ENCODE measurements around the gene SLC22A1.
A peak's percentile ranks its signal among the peaks of the same experiment; 100 is the strongest.
"Not testable (repeated sequence)": the region's sequence is repeated elsewhere in the genome, so short reads cannot be mapped to it uniquely, and the experiment has no call there.

The SLC22A1 gene

DNA sequence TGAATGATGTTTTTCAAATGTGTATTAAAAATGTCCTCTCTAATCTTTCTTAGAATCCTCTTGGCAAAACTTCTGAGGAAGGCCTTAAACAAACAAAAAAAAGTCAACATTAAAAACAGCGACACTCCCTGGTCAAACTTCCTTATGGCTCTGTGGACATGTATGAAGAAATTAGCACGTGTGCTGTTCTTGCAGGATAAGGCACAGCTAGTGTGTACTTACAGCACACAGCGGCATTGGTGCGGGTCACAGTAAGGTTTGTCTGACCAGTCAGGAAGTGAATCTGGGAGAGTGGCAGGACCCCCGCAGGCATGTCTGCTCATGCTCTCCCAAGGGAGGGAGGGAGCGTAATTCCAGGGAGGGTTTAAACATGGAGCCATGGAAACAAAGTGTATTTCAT, 38.8 kb downstream of the SLC22A1 start:
- in situ Hi-C loops (cut with HindIII; ENCODE audit: low sequenced_read_pairs): no loop called here
- H3K4me3 ChIP-seq (ENCODE audit: low read depth, low read length): no peak overlapping the region
- peak; percentile 1 for DNase-seq (ENCODE audit: low read depth)
- TF ChIP-seq, protein P1, sequence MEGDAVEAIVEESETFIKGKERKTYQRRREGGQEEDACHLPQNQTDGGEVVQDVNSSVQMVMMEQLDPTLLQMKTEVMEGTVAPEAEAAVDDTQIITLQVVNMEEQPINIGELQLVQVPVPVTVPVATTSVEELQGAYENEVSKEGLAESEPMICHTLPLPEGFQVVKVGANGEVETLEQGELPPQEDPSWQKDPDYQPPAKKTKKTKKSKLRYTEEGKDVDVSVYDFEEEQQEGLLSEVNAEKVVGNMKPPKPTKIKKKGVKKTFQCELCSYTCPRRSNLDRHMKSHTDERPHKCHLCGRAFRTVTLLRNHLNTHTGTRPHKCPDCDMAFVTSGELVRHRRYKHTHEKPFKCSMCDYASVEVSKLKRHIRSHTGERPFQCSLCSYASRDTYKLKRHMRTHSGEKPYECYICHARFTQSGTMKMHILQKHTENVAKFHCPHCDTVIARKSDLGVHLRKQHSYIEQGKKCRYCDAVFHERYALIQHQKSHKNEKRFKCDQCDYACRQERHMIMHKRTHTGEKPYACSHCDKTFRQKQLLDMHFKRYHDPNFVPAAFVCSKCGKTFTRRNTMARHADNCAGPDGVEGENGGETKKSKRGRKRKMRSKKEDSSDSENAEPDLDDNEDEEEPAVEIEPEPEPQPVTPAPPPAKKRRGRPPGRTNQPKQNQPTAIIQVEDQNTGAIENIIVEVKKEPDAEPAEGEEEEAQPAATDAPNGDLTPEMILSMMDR (IDR thresholded peaks at IDR 0.05; ENCODE audit: low read depth, low read length, missing control alignments): peak; percentile 17

DNA sequence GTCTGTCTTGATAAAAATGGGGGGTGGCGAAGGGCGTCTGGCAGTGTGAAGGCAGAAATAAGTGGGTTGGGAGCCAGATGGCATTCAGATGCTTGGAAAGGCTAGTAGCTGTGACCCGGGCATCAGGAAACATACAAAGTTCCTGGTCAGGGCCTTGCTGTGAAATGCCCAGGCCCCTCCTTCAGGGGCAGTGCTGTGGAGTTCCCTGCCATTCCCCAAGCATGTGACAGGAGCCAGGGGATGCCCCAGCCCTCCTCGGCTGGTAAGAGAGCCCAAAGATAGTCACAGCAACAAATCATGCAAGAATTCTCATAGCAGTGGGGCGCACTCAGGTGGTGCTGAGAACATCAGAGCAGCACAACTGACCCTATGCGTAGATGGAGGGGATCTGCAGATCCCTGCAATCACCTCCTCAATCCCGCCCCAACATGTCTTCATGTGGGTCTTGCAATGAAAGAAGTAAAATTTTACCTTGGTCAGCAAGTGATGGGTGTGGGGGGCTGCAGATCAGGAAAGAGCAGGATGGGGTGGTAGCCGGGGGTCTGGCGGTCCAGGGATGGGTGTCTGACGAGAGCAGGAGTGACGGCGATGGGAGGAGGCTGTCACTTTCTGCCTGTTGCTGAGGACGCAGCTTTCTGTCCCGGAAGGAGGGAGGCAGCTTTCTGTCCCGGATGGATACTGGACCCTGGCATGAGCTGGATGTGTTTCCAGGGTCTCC, 39.5 kb downstream of the SLC22A1 start:
- in situ Hi-C loops (cut with HindIII; ENCODE audit: low sequenced_read_pairs): no loop called here
- TF ChIP-seq, protein P1 (IDR thresholded peaks at IDR 0.05; ENCODE audit: low read depth, low read length, missing control alignments): no peak
- H3K4me3 ChIP-seq (ENCODE audit: low read depth, low read length): no peak overlapping the region
- no peak for DNase-seq (ENCODE audit: low read depth)

DNA sequence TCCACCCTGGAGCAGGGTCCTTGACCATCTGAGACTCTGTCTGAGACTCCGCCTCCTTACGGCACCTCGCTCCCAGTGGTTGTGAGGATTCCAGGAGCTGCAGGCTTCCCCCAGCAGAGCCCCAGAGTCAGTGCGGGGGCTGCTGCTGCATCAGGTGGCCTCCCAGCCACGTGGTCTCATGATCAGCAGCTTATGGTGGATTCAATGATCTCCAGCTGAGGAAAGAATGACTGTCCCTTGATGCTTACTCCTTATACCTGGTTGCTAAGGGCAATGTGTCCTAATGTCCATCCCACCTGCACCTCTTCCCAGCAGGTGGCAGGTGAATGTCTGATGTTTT, 40.0 kb downstream of the SLC22A1 start:
- in situ Hi-C loops (cut with HindIII; ENCODE audit: low sequenced_read_pairs): no loop called here
- TF ChIP-seq, protein P1 (IDR thresholded peaks at IDR 0.05; ENCODE audit: low read depth, low read length, missing control alignments): no peak
- no peak overlapping the region for H3K4me3 ChIP-seq (ENCODE audit: low read depth, low read length)
- no peak for DNase-seq (ENCODE audit: low read depth)

DNA sequence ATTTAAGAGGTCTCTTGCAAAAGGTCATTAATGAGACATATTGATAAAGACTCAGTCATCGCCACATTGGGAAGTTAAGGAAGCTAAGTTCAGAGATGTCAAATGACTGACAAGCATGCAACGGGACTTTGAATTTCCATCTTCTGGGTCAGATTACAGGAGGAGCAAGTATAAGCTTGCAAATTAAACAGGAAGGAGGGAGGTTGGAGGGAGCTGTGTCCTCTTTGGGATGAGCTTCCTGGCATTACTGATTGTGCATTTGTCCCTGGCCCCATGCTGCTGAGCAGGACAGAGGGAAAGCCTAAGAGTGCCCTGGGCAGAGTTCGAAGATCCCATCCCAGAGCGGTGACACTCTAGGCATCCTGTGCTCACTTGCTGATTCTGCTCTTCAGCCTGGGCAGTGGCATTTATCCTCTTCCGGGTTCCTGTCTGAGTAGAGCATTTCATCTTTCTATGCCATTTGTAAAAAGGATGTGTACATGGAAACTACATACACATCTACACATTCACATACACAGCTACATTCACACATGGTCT, 40.5 kb downstream of the SLC22A1 start:
- TF ChIP-seq, protein P1 (IDR thresholded peaks at IDR 0.05; ENCODE audit: low read depth, low read length, missing control alignments): no peak
- in situ Hi-C loops (cut with HindIII; ENCODE audit: low sequenced_read_pairs): no loop called here
- no peak overlapping the region for H3K4me3 ChIP-seq (ENCODE audit: low read depth, low read length)
- DNase-seq (ENCODE audit: low read depth): no peak

DNA sequence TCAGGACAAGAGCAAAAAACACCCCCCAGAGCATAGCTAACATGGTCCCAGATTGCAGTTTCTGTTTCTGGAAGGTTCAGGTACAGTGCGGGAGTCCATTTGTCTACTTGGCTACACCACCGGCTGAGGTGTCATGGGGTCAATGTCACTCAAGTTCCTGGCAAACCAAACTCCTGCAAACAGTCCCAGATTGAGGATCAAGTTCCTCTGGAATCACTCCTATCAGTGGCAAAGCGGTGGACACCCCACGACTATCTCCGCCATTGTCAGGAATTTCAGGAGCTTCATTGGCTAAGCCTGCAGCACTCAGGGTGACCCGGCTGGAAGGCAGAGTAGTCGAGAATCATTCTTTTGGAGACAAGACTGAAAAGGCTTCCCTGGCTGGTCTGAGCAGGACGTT, 41.8 kb downstream of the SLC22A1 start:
- in situ Hi-C loops (cut with HindIII; ENCODE audit: low sequenced_read_pairs): no loop called here
- no peak for DNase-seq (ENCODE audit: low read depth)
- H3K4me3 ChIP-seq (ENCODE audit: low read depth, low read length): no peak overlapping the region
- TF ChIP-seq, protein P1 (IDR thresholded peaks at IDR 0.05; ENCODE audit: low read depth, low read length, missing control alignments): no peak

DNA sequence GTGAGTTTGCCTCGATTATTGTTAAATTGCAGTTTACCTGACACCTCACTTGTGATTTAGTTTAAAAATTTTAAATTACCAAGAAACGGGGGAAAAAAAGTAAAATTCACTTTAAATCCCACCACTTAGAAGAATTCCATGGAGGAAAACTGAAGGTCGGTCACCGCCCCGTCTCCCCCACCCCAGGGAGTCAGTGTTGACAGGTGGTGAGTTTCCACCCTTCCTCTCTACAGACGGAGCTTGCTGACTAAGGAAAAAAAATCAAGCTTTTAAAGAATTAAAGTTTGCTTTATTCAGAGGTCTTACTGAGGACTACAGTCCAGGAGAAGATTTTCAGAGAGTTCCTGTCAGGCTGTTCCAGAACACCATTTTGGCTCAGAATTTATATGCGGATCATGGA, 42.3 kb downstream of the SLC22A1 start:
- no peak overlapping the region for H3K4me3 ChIP-seq (ENCODE audit: low read depth, low read length)
- DNase-seq (ENCODE audit: low read depth): no peak
- in situ Hi-C loops (cut with HindIII; ENCODE audit: low sequenced_read_pairs): no loop called here
- TF ChIP-seq, protein P1 (IDR thresholded peaks at IDR 0.05; ENCODE audit: low read depth, low read length, missing control alignments): no peak

DNA sequence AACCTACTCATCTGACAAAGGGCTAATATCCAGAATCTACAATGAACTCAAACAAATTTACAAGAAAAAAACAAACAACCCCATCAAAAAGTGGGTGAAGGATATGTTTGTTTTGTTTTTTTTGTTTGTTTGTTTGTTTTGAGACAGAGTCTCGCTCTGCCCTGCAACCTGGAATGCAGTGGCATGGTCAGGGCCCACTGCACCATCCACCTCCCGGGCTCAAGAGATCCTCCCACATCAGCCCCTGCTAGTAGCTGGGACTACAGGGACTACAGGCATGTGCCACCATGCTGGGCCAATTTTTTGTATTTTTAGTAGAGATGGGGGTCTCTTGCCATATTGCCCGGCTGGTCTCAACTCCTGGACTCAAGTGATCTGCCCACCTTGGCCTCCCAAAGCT, 44.3 kb downstream of the SLC22A1 start:
- in situ Hi-C loops (cut with HindIII; ENCODE audit: low sequenced_read_pairs); DNase-seq (ENCODE audit: low read depth); H3K4me3 ChIP-seq (ENCODE audit: low read depth, low read length): not testable (repeated sequence)

Data from astrocyte of the cerebellum (primary cell).